Middle frontal gyrus (tissue), 1 donor: ENCODE measurements around the gene C2CD4D.
"Not testable (repeated sequence)": the region's sequence is repeated elsewhere in the genome, so short reads cannot be mapped to it uniquely, and the experiment has no call there.

Experiments
- DNase-seq: peaks from one replicate; pipeline ENCODE4 v3.0.0-alpha.2; 2015; ENCODE audit warnings: low spot score; ENCODE audit errors: extremely low spot score

The C2CD4D gene

GRCh38 chr1:151858886-151859665 lies 19.5 kb upstream of the C2CD4D start:
- DNase-seq = no peak

GRCh38 chr1:151858030-151858746 lies 18.6 kb upstream of the C2CD4D start:
- DNase-seq = no peak

GRCh38 chr1:151855933-151856332 lies 16.3 kb upstream of the C2CD4D start:
- DNase-seq = no peak

GRCh38 chr1:151855516-151855915 lies 15.9 kb upstream of the C2CD4D start:
- not testable (repeated sequence) for DNase-seq

- DNase-seq = no peak
Observed at GRCh38 chr1:151854658-151855057, 15.0 kb upstream of the C2CD4D start.

- no peak for DNase-seq
Observed at GRCh38 chr1:151853411-151853943, 13.9 kb upstream of the C2CD4D start, which contains the start of gene THEM5. Gene THEM5, minus strand, starts transcription at chr1:151853712. Its CDS starts 147 bp downstream, at chr1:151853565.

- no peak for DNase-seq
Observed at GRCh38 chr1:151852733-151853132, 13.1 kb upstream of the C2CD4D start.

GRCh38 chr1:151851886-151852285 lies 12.3 kb upstream of the C2CD4D start:
- no peak for DNase-seq

- no peak for DNase-seq
Observed at GRCh38 chr1:151849871-151850270, 10.3 kb upstream of the C2CD4D start.

GRCh38 chr1:151849126-151849525 lies 9.5 kb upstream of the C2CD4D start:
- DNase-seq = no peak

GRCh38 chr1:151847867-151848596 lies 8.4 kb upstream of the C2CD4D start:
- DNase-seq = no peak

- no peak for DNase-seq
Observed at GRCh38 chr1:151846686-151847237, 7.1 kb upstream of the C2CD4D start.

- DNase-seq = no peak
Observed at GRCh38 chr1:151846062-151846568, 6.5 kb upstream of the C2CD4D start.

GRCh38 chr1:151843398-151843797 lies 3.8 kb upstream of the C2CD4D start:
- no peak for DNase-seq

- no peak for DNase-seq
Observed at GRCh38 chr1:151841141-151841540, 1.5 kb upstream of the C2CD4D start.

- no peak for DNase-seq
Observed at GRCh38 chr1:151840421-151840820, 801 bp upstream of the C2CD4D start.

GRCh38 chr1:151839082-151839412 lies 573 bp downstream of the C2CD4D start:
- no peak for DNase-seq

GRCh38 chr1:151838222-151839081 lies 1.2 kb downstream of the C2CD4D start:
- no peak for DNase-seq

- no peak for DNase-seq
Observed at GRCh38 chr1:151837884-151838221, 1.8 kb downstream of the C2CD4D start.

- DNase-seq = no peak
Observed at GRCh38 chr1:151837197-151837596, 2.4 kb downstream of the C2CD4D start.
